H9 (cell line): ENCODE data around the gene SLC43A1. TPM values are rescaled to one million over a fixed set of nuclear protein-coding genes. Genes with fewer than 3 reads are reported as not detected.

ENCODE experiments used
- DNase-seq: peaks from one replicate; pipeline ENCODE4 v3.0.0-alpha.2; 2017
- H2AFZ ChIP-seq: one replicate; pipeline ENCODE4 v1.6.1; 2013; ENCODE audit warnings: mild to moderate bottlenecking, low read length, control low read depth, moderate library complexity
- H2AK5ac ChIP-seq: 2 replicates; pipeline ENCODE4 v1.6.1; 2013; ENCODE audit warnings: low read length, control low read depth, mixed read lengths; ENCODE audit not compliant: insufficient read length
- H2BK120ac ChIP-seq: one replicate; pipeline ENCODE4 v1.6.1; 2013; ENCODE audit warnings: low read depth, mild to moderate bottlenecking, low read length, control low read depth, inconsistent platforms; ENCODE audit not compliant: poor library complexity, severe bottlenecking
- H2BK12ac ChIP-seq: 2 replicates; pipeline ENCODE4 v1.6.1; 2013; ENCODE audit warnings: low read length, control low read depth, mixed read lengths, low read depth; ENCODE audit not compliant: insufficient read length
- H2BK15ac ChIP-seq: 2 replicates; pipeline ENCODE4 v1.6.1; 2013; ENCODE audit warnings: low read depth, low read length, control low read depth
- H2BK20ac ChIP-seq: one replicate; pipeline ENCODE4 v1.6.1; 2013; ENCODE audit warnings: low read depth, mild to moderate bottlenecking, low read length, control low read depth, inconsistent platforms; ENCODE audit not compliant: poor library complexity, severe bottlenecking
- H2BK5ac ChIP-seq: 2 replicates; pipeline ENCODE4 v1.6.1; 2013; ENCODE audit warnings: low read length, control low read depth, mixed read lengths; ENCODE audit not compliant: insufficient read length
- H3K14ac ChIP-seq: 2 replicates; pipeline ENCODE4 v1.6.1; 2013; ENCODE audit warnings: low read length, control low read depth; ENCODE audit not compliant: insufficient read depth
- H3K18ac ChIP-seq: 2 replicates; pipeline ENCODE4 v1.6.1; 2013; ENCODE audit warnings: low read depth, mild to moderate bottlenecking, mixed read lengths, low read length, control low read depth; ENCODE audit not compliant: insufficient read length
- H3K23ac ChIP-seq: 2 replicates; pipeline ENCODE4 v1.6.1; 2013; ENCODE audit warnings: low read length, control low read depth, mixed read lengths, low read depth; ENCODE audit not compliant: insufficient read length
- H3K23me2 ChIP-seq: 2 replicates; pipeline ENCODE4 v1.6.1; 2013; ENCODE audit warnings: low read depth, mild to moderate bottlenecking, mixed read lengths, low read length, control low read depth; ENCODE audit not compliant: insufficient read length, poor library complexity, severe bottlenecking
- H3K27ac ChIP-seq: 2 replicates; pipeline ENCODE4 v1.5.1; 2013; ENCODE audit warnings: low read length, control low read depth, mixed read lengths, low read depth; ENCODE audit not compliant: insufficient read length
- H3K27me3 ChIP-seq: 2 replicates; pipeline ENCODE4 v1.6.1; 2013; ENCODE audit warnings: low read length, control low read depth, inconsistent platforms; ENCODE audit not compliant: insufficient read depth
- H3K4ac ChIP-seq: 2 replicates; pipeline ENCODE4 v1.6.1; 2013; ENCODE audit warnings: low read depth, mild to moderate bottlenecking, control low read depth, inconsistent platforms, low read length, moderate library complexity
- H3K4me1 ChIP-seq: 2 replicates; pipeline ENCODE4 v1.6.1; 2013; ENCODE audit warnings: low read length, control low read depth, inconsistent platforms; ENCODE audit not compliant: insufficient read depth
- H3K4me2 ChIP-seq: 2 replicates; pipeline ENCODE4 v1.6.1; 2013; ENCODE audit warnings: low read length, control low read depth, mixed read lengths; ENCODE audit not compliant: insufficient read length, insufficient read depth
- H3K56ac ChIP-seq: 2 replicates; pipeline ENCODE4 v1.6.1; 2013; ENCODE audit warnings: low read depth, mild to moderate bottlenecking, mixed read lengths, low read length, control low read depth; ENCODE audit not compliant: insufficient read length
- H3K79me1 ChIP-seq: 2 replicates; pipeline ENCODE4 v1.6.1; 2013; ENCODE audit warnings: low read depth, mild to moderate bottlenecking, moderate library complexity, low read length, control low read depth, inconsistent platforms; ENCODE audit not compliant: insufficient read depth, poor library complexity, severe bottlenecking
- H3K79me2 ChIP-seq: 2 replicates; pipeline ENCODE4 v1.6.1; 2013; ENCODE audit warnings: low read length, control low read depth, inconsistent platforms; ENCODE audit not compliant: insufficient read depth
- H3K9ac ChIP-seq: 2 replicates; pipeline ENCODE4 v1.6.1; 2013; ENCODE audit warnings: low read length, control low read depth, mixed read lengths; ENCODE audit not compliant: insufficient read length; ENCODE audit errors: extremely low read depth
- H3K9me3 ChIP-seq: one replicate; pipeline ENCODE4 v1.6.1; 2013; ENCODE audit warnings: low read depth, low read length, inconsistent platforms; ENCODE audit not compliant: control insufficient read depth
- H3T11ph ChIP-seq: one replicate; pipeline ENCODE4 v1.6.1; 2013; ENCODE audit warnings: mild to moderate bottlenecking, low read length, control low read depth, inconsistent platforms
- H4K20me1 ChIP-seq: one replicate; pipeline ENCODE4 v1.6.1; 2013; ENCODE audit not compliant: control insufficient read depth, insufficient read length, insufficient read depth
- H4K5ac ChIP-seq: 2 replicates; pipeline ENCODE4 v1.6.1; 2013; ENCODE audit warnings: low read depth, mild to moderate bottlenecking, mixed read lengths, low read length, control low read depth; ENCODE audit not compliant: insufficient read length
- H4K8ac ChIP-seq: replicated peaks from 2 replicates; pipeline ENCODE4 v1.6.1; 2013; ENCODE audit warnings: low read length, control low read depth, mixed read lengths, low read depth; ENCODE audit not compliant: insufficient read length
- H4K91ac ChIP-seq: 2 replicates; pipeline ENCODE4 v1.6.1; 2013; ENCODE audit warnings: low read depth, mild to moderate bottlenecking, moderate library complexity, mixed read lengths, low read length, control low read depth; ENCODE audit not compliant: insufficient read length
- H3K27ac Mint-ChIP-seq, 3 experiments: 2 replicates in 2 of 3; 3 replicates in 1 of 3; pipeline ENCODE4 v1.8.0; 2020 to 2021; ENCODE audit warnings: mixed read lengths in 3 of 3, mild to moderate bottlenecking in 1 of 3, moderate library complexity in 1 of 3
- H3K27me3 Mint-ChIP-seq: 2 replicates; pipeline ENCODE4 v1.8.0; 2021; ENCODE audit warnings: low read depth, mild to moderate bottlenecking, moderate library complexity, mixed read lengths
- H3K36me3 Mint-ChIP-seq, 3 experiments: 2 replicates in 2 of 3; 3 replicates in 1 of 3; pipeline ENCODE4 v1.8.0; 2020 to 2021; ENCODE audit warnings: low read depth in 3 of 3, mixed read lengths in 3 of 3; ENCODE audit not compliant: insufficient read depth in 1 of 3
- H3K4me1 Mint-ChIP-seq, 2 experiments: 2 replicates each; pipeline ENCODE4 v1.8.0; 2020; ENCODE audit warnings: mixed read lengths in 2 of 2
- H3K4me3 Mint-ChIP-seq, 2 experiments: 2 replicates in 1 of 2; 3 replicates in 1 of 2; pipeline ENCODE4 v1.8.0; 2020 to 2021; ENCODE audit warnings: mild to moderate bottlenecking in 2 of 2, mixed read lengths in 2 of 2, moderate library complexity in 1 of 2
- H3K9me3 Mint-ChIP-seq, 2 experiments: 2 replicates in 1 of 2; 3 replicates in 1 of 2; pipeline ENCODE4 v1.8.0; 2020; ENCODE audit warnings: mild to moderate bottlenecking in 2 of 2, mixed read lengths in 2 of 2, moderate library complexity in 1 of 2
- CTCF ChIP-seq: fragments of 200-600 bp; sonication (generic); conservative IDR thresholded peaks from 3 replicates; pipeline ENCODE4 v1.8.0; 2021; ENCODE audit warnings: antibody characterized with exemption, mild to moderate bottlenecking
- WGBS: extraction: QIAGEN DNeasy Blood & Tissue Kit; methylation state at CpG from one replicate; pipeline ENCODE4 v1.1.7; 2013; ENCODE audit warnings: missing lambda C conversion rate, low lambda C conversion rate, mixed read lengths; ENCODE audit not compliant: insufficient read length; ENCODE audit errors: extremely low coverage; 5-methylcytosine and 5-hydroxymethylcytosine counted together
- total RNA-seq: library from RNA; stranded (reverse); gene quantifications from 2 replicates; pipeline ENCODE4 v1.2.1, GENCODE V29; 2021

SLC43A1 gene
- total RNA-seq, 1 experiment from 2014 or later: 17.0 TPM

- Histone ChIP-seq H3K9me3 (no peaks in the 10 kb centered on the region), H3K56ac (no peak overlapping the region), H2BK120ac (no peak overlapping the region), H3K23ac (no peak overlapping the region), H3K14ac (peak overlapping the region; percentile 52; the same call in 1 of the 2 replicates), H4K8ac (no peak overlapping the region), H3K27ac (no peak overlapping the region), H2AFZ (no peak overlapping the region), H3K27me3 (no peaks in the 10 kb centered on the region; the same call in 1 of the 2 replicates), H2BK5ac (no peak overlapping the region), H2BK12ac (no peak overlapping the region), H2BK15ac (no peak overlapping the region), H3K4me2 (peak overlapping the region; percentile 67), H3K79me1 (no peaks in the 10 kb centered on the region), H3K23me2 (peaks cover 15% of the 10 kb centered on the region), H2AK5ac (no peak overlapping the region), H3K79me2 (no peaks in the 10 kb centered on the region), H3K4ac (no peak overlapping the region), H2BK20ac (no peak overlapping the region), H3K4me1 (no peaks in the 10 kb centered on the region), H3K9ac (no peak overlapping the region), H4K91ac (no peak overlapping the region), H3T11ph (no peak overlapping the region), H4K20me1 (no peaks in the 10 kb centered on the region), H4K5ac (no peak overlapping the region), H3K18ac (no peak overlapping the region)
- no peak for TF ChIP-seq CTCF
- Mint-ChIP-seq H3K27ac (no peak overlapping the region; a peak in 1 of 7 replicates), H3K36me3 (peaks cover 3 to 13% (median 6%) of the 10 kb centered on the region in 3 experiments; a peak in 6 of 7 replicates), H3K4me1 (peaks cover 17 to 45% of the 10 kb centered on the region in 2 experiments), H3K9me3 (no peaks in the 10 kb centered on the region; a peak in 2 of 5 replicates), H3K4me3 (peak overlapping the region; percentile 61 to 84), H3K27me3 (peaks cover 72% of the 10 kb centered on the region)
- DNase-seq: no peak
- no CpG with 5 or more reads among the region's 44 CpGs for WGBS
Measured at GRCh38 chr11:57481915-57482781, 33.4 kb downstream of the SLC43A1 start.
